MM.1S (cell line): ENCODE measurements around the gene ZNF587B.

Experiments used
- CTCF ChIP-seq: fragments of 300-600 bp; sonication (generic); IDR thresholded peaks from 2 replicates; pipeline ENCODE4 v1.5.1; 2016; ENCODE audit warnings: antibody characterized with exemption, low read length, mixed read lengths
- EZH2 ChIP-seq: fragments of 300-600 bp; sonication (generic); optimal IDR thresholded peaks from 2 replicates; pipeline ENCODE3; 2017; ENCODE audit warnings: low read depth, mild to moderate bottlenecking, antibody characterized with exemption, low read length, mixed read lengths
- EZH2phosphoT487 ChIP-seq: fragments of 300-600 bp; sonication (generic); IDR thresholded peaks from 2 replicates; pipeline ENCODE4 v1.6.1; 2018; ENCODE audit warnings: antibody characterized with exemption, low read length

GRCh38 chr19:57788114-57788692 lies 41.9 kb upstream of the ZNF587B start:
- TF ChIP-seq CTCF (no peak), EZH2 (no peak), EZH2phosphoT487 (no peak)
